SIG-M5 treated with dmso at 0.1 percent for 504 hours (cell line): ENCODE results near the gene ELMO1.

Experiments used
- DNase-seq: peaks from one replicate; lab custom pipeline; 2025; ENCODE audit not compliant: unreplicated experiment; lab: John Stamatoyannopoulos, UW

Gene ELMO1

GRCh38 chr7:37038706-37039105 lies 410.0 kb downstream of the ELMO1 start:
- DNase-seq = no peak

GRCh38 chr7:37037286-37037685 lies 411.4 kb downstream of the ELMO1 start:
- DNase-seq = no peak

GRCh38 chr7:37035631-37036030 lies 413.0 kb downstream of the ELMO1 start:
- DNase-seq = no peak

GRCh38 chr7:37033141-37033540 lies 415.5 kb downstream of the ELMO1 start:
- DNase-seq = no peak

- no peak for DNase-seq
Observed at GRCh38 chr7:37032258-37032601, 416.4 kb downstream of the ELMO1 start.

GRCh38 chr7:37031571-37032257 lies 416.9 kb downstream of the ELMO1 start:
- DNase-seq = peak; percentile 97

- no peak for DNase-seq
Observed at GRCh38 chr7:37028909-37029440, 419.7 kb downstream of the ELMO1 start.

GRCh38 chr7:37027557-37028341 lies 420.9 kb downstream of the ELMO1 start:
- no peak for DNase-seq

GRCh38 chr7:37027104-37027503 lies 421.6 kb downstream of the ELMO1 start:
- DNase-seq = no peak

GRCh38 chr7:37018954-37019353 lies 429.7 kb downstream of the ELMO1 start:
- no peak for DNase-seq

- no peak for DNase-seq
Observed at GRCh38 chr7:37016064-37016878, 432.4 kb downstream of the ELMO1 start.

GRCh38 chr7:37015353-37016034 lies 433.2 kb downstream of the ELMO1 start:
- no peak for DNase-seq

GRCh38 chr7:37013771-37014170 lies 434.9 kb downstream of the ELMO1 start:
- no peak for DNase-seq

GRCh38 chr7:37011151-37011890 lies 437.3 kb downstream of the ELMO1 start:
- DNase-seq = no peak

- DNase-seq = no peak
Observed at GRCh38 chr7:37009125-37009675, 439.5 kb downstream of the ELMO1 start.

GRCh38 chr7:37007691-37008090 lies 441.0 kb downstream of the ELMO1 start:
- DNase-seq = no peak

- DNase-seq = no peak
Observed at GRCh38 chr7:37007268-37007667, 441.4 kb downstream of the ELMO1 start.

GRCh38 chr7:37006764-37007163 lies 441.9 kb downstream of the ELMO1 start:
- DNase-seq = no peak

- DNase-seq = no peak
Observed at GRCh38 chr7:37000511-37000910, 448.2 kb downstream of the ELMO1 start.
